ENCODE data around the gene KCNJ1. TPM values are rescaled to one million over a fixed set of nuclear protein-coding genes. Genes with fewer than 3 reads are reported as not detected.

KCNJ1 gene
- total and polyA plus RNA-seq, 9 of the 15 experiments (the other 6 are each of a cell fraction or from before 2014, with no cell fraction given): not detected

DNA sequence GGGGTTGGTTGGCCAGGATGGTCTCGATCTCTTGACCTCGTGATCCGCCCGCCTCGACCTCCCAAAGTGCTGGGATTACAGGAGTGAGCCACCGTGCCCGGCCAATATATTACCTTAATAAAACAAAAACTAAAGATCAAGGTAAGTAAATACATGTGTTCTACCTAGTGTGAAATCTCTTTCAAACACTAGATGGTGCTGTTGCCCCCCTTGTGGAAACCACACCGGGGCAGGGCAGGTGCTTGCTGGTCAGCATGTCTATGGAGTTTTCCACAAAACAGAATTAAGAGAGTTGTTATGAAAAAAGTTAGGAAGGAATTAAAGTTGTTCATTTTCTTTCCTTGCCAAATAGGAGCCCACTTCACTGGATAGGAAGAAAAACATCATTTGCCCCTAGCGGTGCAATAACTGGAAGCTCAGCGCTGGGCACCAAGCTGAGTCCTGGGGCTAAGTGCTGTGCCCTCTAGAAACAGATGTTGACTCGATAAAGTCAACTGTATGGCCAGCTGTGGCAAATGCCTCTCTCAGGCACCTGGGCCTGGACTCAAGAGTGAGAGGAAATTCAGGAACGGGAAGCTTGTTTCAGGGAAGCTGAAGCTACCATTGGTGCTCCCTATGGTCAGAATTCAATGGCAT, 17.7 kb upstream of the KCNJ1 start:
- no peak overlapping the region for H3K4me3 ChIP-seq
- H3K27ac ChIP-seq (ENCODE audit: extremely low read depth, low read depth, low read length): no peak overlapping the region
- ChIA-PET CTCF (ENCODE audit: low intra/inter-chr PET ratio) (interaction anchor here (0.8 to 2.2 kb wide), 2 partner anchors 71 to 866 kb away, joined by 3 to 23 read pairs; no protein-coding TSS in a partner anchor), POLR2A (interaction anchor here (1.0 kb wide), 1 partner anchor 72 kb away, joined by 4 read pairs; no protein-coding TSS in a partner anchor)
- in situ Hi-C loops (cut with MboI): loop anchor here (25.0 kb wide), 1 partner anchor 427 kb away; no protein-coding TSS in a partner anchor
- H3K9ac ChIP-seq (ENCODE audit: insufficient read depth in 1 of 2, low read depth in 2 of 2, low read length in 2 of 2): no peak overlapping the region
- peaks cover 0 to 11% of the 10 kb centered on the region in 2 experiments; a peak in 2 of 5 replicates for H3K27me3 ChIP-seq (ENCODE audit: control insufficient read depth in 2 of 2, insufficient read depth in 2 of 2, low read length in 2 of 2)
- DNase-seq (ENCODE audit: extremely low read depth in 1 of 4, low spot score in 3 of 4) (peak; percentile 61 to 70 (median 67)), ATAC-seq (peak; percentile 96), FAIRE-seq (peak; percentile 86)
- no TSS peak for BruUV-seq (replicated peaks)
- no peaks in the 10 kb centered on the region for H3K79me2 ChIP-seq (ENCODE audit: control insufficient read depth, insufficient read depth, low read length)
- H2AFZ ChIP-seq (ENCODE audit: low read depth, low read length): no peak overlapping the region
- H3K9me3 ChIP-seq (replicated peaks; ENCODE audit: control insufficient read depth, insufficient read depth, low read depth, low read length): no peaks in the 10 kb centered on the region
- WGBS (ENCODE audit: insufficient coverage, low coverage, missing lambda C conversion rate): 13% methylated on average over 12 of the region's 12 CpGs
- intact Hi-C loops (cut with micrococcal nuclease): loop anchor here (1.0 to 10.0 kb wide), 4 partner anchors 71 to 866 kb away; no protein-coding TSS in a partner anchor
- H3K36me3 ChIP-seq (ENCODE audit: control insufficient read depth, insufficient read depth, low read length): no peaks in the 10 kb centered on the region
- no peak overlapping the region for H3K4me2 ChIP-seq (ENCODE audit: insufficient read depth, low read length)
- no peaks in the 10 kb centered on the region for H4K20me1 ChIP-seq (replicated peaks; ENCODE audit: control insufficient read depth, insufficient read depth, low read length)
- no peaks in the 10 kb centered on the region for H3K4me1 ChIP-seq (replicated peaks in 1 of 2; ENCODE audit: control insufficient read depth in 2 of 2, insufficient read depth in 2 of 2, low read length in 2 of 2)
- H3K9me1 ChIP-seq (ENCODE audit: control insufficient read depth, insufficient read depth, low read length): no peaks in the 10 kb centered on the region
- TF ChIP-seq, protein P1, sequence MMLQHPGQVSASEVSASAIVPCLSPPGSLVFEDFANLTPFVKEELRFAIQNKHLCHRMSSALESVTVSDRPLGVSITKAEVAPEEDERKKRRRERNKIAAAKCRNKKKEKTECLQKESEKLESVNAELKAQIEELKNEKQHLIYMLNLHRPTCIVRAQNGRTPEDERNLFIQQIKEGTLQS (IDR thresholded peaks at IDR 0.05): no peak
- TF ChIP-seq, protein P1 (CRISPR knock-in tag; conservative IDR thresholded peaks at IDR 0.05): no peak
- no peak for TF ChIP-seq HNRNPLL (IDR thresholded peaks at IDR 0.05; ENCODE audit: low read depth, low read length, poor library complexity, severe bottlenecking)
- no peak for TF ChIP-seq EZH2 (IDR thresholded peaks at IDR 0.05; ENCODE audit: borderline replicate concordance, low read depth, low read length)
- no peak for TF ChIP-seq SUPT5H (IDR thresholded peaks at IDR 0.05)
- TF ChIP-seq MCM7 (IDR thresholded peaks at IDR 0.05): no peak
- TF ChIP-seq, protein P2, sequence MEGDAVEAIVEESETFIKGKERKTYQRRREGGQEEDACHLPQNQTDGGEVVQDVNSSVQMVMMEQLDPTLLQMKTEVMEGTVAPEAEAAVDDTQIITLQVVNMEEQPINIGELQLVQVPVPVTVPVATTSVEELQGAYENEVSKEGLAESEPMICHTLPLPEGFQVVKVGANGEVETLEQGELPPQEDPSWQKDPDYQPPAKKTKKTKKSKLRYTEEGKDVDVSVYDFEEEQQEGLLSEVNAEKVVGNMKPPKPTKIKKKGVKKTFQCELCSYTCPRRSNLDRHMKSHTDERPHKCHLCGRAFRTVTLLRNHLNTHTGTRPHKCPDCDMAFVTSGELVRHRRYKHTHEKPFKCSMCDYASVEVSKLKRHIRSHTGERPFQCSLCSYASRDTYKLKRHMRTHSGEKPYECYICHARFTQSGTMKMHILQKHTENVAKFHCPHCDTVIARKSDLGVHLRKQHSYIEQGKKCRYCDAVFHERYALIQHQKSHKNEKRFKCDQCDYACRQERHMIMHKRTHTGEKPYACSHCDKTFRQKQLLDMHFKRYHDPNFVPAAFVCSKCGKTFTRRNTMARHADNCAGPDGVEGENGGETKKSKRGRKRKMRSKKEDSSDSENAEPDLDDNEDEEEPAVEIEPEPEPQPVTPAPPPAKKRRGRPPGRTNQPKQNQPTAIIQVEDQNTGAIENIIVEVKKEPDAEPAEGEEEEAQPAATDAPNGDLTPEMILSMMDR (IDR thresholded peaks at IDR 0.05 in 2 of 3, conservative IDR thresholded peaks at IDR 0.05 in 1 of 3; ENCODE audit: insufficient read depth in 2 of 3, low read depth in 1 of 3, low read length in 3 of 3): peak; percentile 71 to 81 (median 81)
- peak; percentile 58; the same call in 1 of the 2 replicates for TF ChIP-seq SMC3 (conservative IDR thresholded peaks at IDR 0.05; ENCODE audit: insufficient read depth, low read depth, low read length)
- no peak for TF ChIP-seq FUS (optimal IDR thresholded peaks at IDR 0.05; ENCODE audit: low read depth, low read length)
- TF ChIP-seq ZNF184 (CRISPR knock-in tag; IDR thresholded peaks at IDR 0.05): no peak
- TF ChIP-seq TCFL5 (CRISPR knock-in tag; conservative IDR thresholded peaks at IDR 0.05): no peak
